ENCODE measurements around the gene TFG. TPM values are rescaled to one million over a fixed set of nuclear protein-coding genes. Genes with fewer than 3 reads are reported as not detected.

The TFG gene
- total RNA-seq, 4 donors from 2014 or later = 118 to 147 (median 138) TPM

DNA sequence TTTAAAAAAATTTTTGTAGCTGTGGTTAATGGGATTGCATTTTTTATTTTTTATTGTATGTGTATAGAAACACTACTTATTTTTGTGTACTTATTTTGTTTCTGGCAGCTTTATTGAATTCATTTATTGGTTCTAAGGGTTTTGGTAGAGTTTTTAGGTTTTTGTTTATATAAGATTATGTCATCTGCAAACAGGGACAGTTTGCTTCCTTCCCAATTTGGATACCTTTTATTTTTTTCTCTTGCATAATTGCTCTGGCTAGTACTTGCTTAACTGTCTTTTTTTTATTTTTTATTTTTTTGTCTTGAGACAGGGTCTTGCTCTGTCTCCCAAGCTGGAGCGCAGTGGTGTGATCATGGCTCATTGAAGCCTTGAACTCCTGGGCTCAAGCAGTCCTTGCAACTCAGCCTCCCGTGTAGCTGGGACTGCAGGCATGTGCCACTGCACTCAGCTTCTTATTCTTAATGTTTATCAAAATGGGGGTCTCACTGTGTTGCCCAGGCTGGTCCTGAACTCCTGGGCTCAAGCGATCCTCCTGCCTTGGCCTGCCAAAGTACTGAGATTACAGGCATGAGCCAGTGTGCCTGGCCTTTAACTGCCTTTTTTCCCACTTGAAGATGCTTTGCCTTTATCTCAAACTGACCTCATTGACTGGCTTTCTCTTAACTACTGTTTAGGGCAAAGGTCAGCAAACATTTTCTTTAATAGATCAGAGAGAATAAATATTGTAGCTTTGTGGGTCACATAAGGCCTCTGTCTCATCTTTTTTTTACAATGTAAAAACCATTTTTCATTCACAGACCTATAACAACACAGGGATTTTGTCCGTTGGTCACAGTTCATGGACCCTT, 8.6 kb downstream of the TFG start:
- 97 to 99% methylated on average over 4 of the region's 4 CpGs for WGBS, 2 donors
- H3K4me3 ChIP-seq (replicated peaks in 1 of 3) = no peak overlapping the region
- no peak for TF ChIP-seq POLR2A (IDR thresholded peaks at IDR 0.05)
- TF ChIP-seq, protein P1, sequence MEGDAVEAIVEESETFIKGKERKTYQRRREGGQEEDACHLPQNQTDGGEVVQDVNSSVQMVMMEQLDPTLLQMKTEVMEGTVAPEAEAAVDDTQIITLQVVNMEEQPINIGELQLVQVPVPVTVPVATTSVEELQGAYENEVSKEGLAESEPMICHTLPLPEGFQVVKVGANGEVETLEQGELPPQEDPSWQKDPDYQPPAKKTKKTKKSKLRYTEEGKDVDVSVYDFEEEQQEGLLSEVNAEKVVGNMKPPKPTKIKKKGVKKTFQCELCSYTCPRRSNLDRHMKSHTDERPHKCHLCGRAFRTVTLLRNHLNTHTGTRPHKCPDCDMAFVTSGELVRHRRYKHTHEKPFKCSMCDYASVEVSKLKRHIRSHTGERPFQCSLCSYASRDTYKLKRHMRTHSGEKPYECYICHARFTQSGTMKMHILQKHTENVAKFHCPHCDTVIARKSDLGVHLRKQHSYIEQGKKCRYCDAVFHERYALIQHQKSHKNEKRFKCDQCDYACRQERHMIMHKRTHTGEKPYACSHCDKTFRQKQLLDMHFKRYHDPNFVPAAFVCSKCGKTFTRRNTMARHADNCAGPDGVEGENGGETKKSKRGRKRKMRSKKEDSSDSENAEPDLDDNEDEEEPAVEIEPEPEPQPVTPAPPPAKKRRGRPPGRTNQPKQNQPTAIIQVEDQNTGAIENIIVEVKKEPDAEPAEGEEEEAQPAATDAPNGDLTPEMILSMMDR (IDR thresholded peaks at IDR 0.05) = no peak
- intact Hi-C loops (cut with DNase I) = no loop called here
- no peaks in the 10 kb centered on the region for H3K27me3 ChIP-seq
- peaks cover 16 to 23% of the 10 kb centered on the region in 2 donors for H3K36me3 ChIP-seq
- H3K27ac ChIP-seq = no peak overlapping the region
- H3K4me1 ChIP-seq = peaks cover 5 to 16% of the 10 kb centered on the region in 2 donors
- H3K9me3 ChIP-seq = no peaks in the 10 kb centered on the region
- no peak for DNase-seq

DNA sequence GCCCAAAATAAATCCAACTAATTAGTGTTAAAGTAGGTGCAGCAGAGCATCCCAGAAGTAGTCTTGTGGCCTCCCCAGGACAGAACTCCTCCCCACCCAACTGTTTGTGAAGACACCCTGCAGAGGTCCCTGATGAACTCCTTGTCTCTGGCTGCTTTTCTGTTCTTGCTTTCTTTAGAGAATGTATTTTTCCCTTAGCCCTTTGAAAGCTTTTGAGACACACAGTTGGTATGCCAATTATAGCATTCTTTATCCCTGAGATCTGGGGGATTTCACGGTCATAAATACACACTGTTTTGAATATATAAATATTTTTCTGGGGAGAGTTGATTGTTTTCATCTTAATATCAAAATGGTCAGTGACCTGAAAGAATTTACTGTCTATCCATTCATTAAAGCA, 9.8 kb downstream of the TFG start:
- peaks cover 12 to 19% of the 10 kb centered on the region in 2 donors for H3K36me3 ChIP-seq
- no peak overlapping the region for H3K4me3 ChIP-seq (replicated peaks in 1 of 3)
- DNase-seq = no peak
- WGBS, 2 donors = 43 to 50% methylated on average over 1 of the region's 1 CpG
- no peak for TF ChIP-seq POLR2A (IDR thresholded peaks at IDR 0.05)
- TF ChIP-seq, protein P1 (IDR thresholded peaks at IDR 0.05) = no peak
- H3K4me1 ChIP-seq = peaks cover 5 to 13% of the 10 kb centered on the region in 2 donors
- intact Hi-C loops (cut with DNase I) = no loop called here
- H3K27me3 ChIP-seq = no peaks in the 10 kb centered on the region
- no peak overlapping the region for H3K27ac ChIP-seq
- no peaks in the 10 kb centered on the region for H3K9me3 ChIP-seq

DNA sequence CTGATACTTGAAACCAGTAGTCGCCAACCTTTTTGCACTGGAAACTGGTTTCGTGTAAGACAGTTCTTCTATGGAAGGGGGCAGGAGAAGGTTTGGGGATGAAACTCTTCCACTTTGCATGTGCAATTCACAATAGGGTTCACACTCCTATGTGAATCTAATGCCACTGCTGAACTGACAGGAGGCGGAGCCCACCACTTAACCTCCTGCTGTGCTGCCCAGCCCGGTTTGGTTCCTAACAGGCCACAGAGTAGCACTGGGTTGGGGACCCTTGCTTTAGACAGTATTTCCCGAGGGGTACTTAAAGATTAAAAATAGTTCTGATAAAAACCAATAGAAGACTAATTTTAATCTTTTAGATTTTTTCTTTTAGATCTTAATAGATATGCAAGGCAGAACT, 11.1 kb downstream of the TFG start:
- Histone ChIP-seq H3K27me3 (no peaks in the 10 kb centered on the region), H3K9me3 (no peaks in the 10 kb centered on the region), H3K4me3 (replicated peaks in 1 of 3) (no peak overlapping the region), H3K36me3 (peaks cover 7 to 11% of the 10 kb centered on the region in 2 donors), H3K27ac (no peak overlapping the region), H3K4me1 (peaks cover 5 to 8% of the 10 kb centered on the region in 2 donors)
- 78 to 83% methylated on average over 5 of the region's 5 CpGs for WGBS, 2 donors
- DNase-seq = no peak
- intact Hi-C loops (cut with DNase I) = no loop called here
- no peak for TF ChIP-seq POLR2A (IDR thresholded peaks at IDR 0.05)
- TF ChIP-seq, protein P1 (IDR thresholded peaks at IDR 0.05) = no peak

DNA sequence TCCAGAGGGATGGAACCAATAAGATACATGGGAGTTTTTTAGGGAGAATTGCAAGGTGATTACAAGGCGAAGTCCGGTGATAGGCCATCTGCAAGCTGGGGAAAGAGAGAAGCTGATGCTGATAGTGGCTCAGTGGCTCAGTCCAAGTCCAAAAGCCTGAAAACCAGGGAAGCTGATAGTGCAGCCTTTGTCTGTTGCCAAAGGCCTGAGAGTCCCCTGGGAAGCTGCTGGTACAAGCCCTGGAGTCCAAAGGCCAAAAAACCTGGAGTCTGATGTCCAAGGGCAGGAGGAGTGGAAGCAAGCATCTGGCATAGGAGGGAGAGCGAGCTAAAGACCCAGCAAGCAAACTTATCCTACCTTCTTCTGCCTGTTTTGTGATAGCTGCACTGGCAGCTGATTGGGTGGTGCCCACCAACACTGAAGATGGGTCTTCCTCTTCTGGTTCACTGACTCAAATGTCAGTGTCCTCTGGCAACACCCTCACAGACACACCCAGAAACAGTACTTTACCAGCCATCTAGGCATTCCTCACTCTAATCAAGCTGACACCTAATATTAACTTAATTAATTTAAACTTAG, 16.7 kb downstream of the TFG start:
- Histone ChIP-seq H3K4me3 (replicated peaks in 1 of 3) (no peak overlapping the region), H3K27me3 (no peaks in the 10 kb centered on the region), H3K4me1 (peaks cover 3 to 4% of the 10 kb centered on the region in 2 donors), H3K9me3 (no peaks in the 10 kb centered on the region), H3K36me3 (peaks cover 5 to 18% of the 10 kb centered on the region in 2 donors), H3K27ac (no peak overlapping the region)
- no peak for DNase-seq
- 96 to 98% methylated on average over 3 of the region's 3 CpGs for WGBS, 2 donors
- TF ChIP-seq, protein P1 (IDR thresholded peaks at IDR 0.05) = no peak
- TF ChIP-seq POLR2A (IDR thresholded peaks at IDR 0.05) = no peak
- intact Hi-C loops (cut with DNase I) = no loop called here

DNA sequence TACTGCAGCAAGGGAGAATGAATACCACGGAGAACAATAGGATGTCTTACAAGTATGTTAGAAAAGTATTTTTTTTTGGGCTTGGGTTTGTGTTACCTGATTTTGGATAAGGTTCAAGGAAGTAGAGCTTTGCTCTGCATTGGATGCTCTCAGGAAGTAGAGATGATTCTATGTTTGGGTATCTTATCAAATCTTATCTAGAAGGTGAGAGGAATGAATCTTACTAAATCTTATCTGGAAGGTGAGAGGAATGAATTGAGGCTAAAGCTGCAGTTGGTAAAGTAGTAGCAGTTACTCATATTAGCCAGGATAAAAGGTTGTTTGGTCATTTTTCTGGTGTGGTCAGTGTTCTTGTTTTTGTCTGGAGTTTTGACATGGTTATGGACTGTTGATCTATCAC, 17.4 kb downstream of the TFG start:
- no peaks in the 10 kb centered on the region for H3K9me3 ChIP-seq
- no peak for DNase-seq
- H3K4me3 ChIP-seq (replicated peaks in 1 of 3) = no peak overlapping the region
- 89% methylated on average over 1 of the region's 1 CpG for WGBS, 2 donors
- TF ChIP-seq, protein P1 (IDR thresholded peaks at IDR 0.05) = no peak
- TF ChIP-seq POLR2A (IDR thresholded peaks at IDR 0.05) = no peak
- no peaks in the 10 kb centered on the region for H3K27me3 ChIP-seq
- no peak overlapping the region for H3K27ac ChIP-seq
- peaks cover 5 to 15% of the 10 kb centered on the region in 2 donors for H3K36me3 ChIP-seq
- intact Hi-C loops (cut with DNase I) = no loop called here
- H3K4me1 ChIP-seq = peaks cover 3 to 4% of the 10 kb centered on the region in 2 donors

Data from thyroid gland (tissue), 4 donors.